ENCODE results near the gene NIPSNAP3A.
"Not testable (repeated sequence)": the region's sequence is repeated elsewhere in the genome, so short reads cannot be mapped to it uniquely, and the experiment has no call there.

NIPSNAP3A gene

GRCh38 chr9:104747565-104748358, at the start of gene NIPSNAP3A:
NIPSNAP3A (plus strand) TSS chr9:104747683; CDS start chr9:104747793, 110 bp downstream.
- DNase-seq: peak; percentile 69

DNA sequence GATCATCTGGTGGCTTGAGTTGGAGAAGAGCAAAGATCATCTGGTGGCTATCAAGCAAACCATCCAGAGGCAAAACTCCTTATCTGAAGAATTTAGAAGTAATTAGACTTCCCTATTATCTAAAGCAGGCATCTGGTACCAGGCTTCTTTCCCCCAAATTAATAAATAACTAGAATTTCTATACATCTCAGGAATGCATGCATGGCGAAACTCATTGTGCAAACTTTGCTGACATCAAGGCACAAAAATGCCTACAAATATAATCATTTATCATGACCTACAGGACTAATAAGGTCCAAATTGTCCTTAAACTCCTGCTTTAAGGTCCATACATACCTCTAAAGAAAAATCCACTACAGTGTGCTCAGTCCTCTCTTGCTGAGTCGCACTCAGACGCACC, 47.2 kb upstream of the NIPSNAP3A start:
- no peak for DNase-seq

DNA sequence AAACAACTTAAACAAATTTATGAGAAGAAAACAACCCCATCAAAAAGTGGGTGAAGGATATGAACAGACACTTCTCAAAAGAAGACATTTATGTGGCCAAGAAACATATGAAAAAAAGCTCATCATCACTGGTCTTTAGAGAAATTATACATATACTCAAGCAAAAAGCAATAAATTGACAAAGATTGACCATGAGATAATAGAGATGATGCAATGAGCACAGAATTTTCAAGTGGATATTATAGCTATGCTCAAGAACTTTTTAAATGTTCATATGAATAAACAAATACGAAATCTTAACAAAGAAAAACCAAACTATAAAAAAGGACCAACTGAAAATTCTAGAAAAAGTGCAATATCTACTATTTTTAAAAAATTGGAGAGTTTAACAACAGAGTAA, 38.7 kb upstream of the NIPSNAP3A start:
- not testable (repeated sequence) for DNase-seq

DNA sequence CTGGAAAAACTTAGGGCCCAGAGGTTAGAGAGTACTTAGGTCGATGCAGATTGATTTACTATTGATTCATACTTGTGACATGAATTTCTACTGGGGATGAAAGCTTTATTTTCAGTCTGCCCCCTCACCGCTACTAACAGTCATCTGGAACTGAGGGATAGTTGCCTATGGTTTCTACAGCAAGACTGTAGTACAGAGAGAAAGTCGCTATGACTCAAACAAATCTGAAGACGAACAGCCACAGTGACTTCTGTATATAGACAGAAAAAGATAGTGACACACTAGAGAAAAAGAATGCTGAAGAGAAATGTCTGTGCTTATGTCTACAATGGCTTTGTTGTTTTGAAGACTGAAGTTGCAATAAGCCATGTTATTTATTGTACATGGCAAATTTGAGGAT, 35.9 kb upstream of the NIPSNAP3A start:
- no peak for DNase-seq

DNA sequence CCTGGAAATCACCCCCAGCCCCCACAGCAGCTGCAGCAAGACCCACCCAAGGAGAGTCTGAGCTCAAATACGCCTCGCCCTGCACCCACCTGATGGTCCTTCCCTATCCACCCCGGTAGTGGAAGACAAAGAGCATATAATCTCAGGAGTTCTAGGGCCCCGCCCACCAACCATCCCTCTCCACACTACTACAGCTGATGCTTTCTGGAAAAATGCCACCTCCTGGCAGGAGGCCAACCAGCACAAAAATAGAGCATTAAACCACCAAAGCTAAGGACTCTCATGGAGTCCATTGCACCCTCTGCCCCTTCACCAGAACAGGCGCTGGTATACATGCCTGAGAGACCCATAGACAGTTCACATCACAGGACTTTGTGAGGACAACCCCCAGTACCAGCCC, 22.5 kb upstream of the NIPSNAP3A start:
- peak; percentile 21 for DNase-seq

GRCh38 chr9:104738452-104738851, 9.0 kb upstream of the NIPSNAP3A start:
- no peak for DNase-seq

DNA sequence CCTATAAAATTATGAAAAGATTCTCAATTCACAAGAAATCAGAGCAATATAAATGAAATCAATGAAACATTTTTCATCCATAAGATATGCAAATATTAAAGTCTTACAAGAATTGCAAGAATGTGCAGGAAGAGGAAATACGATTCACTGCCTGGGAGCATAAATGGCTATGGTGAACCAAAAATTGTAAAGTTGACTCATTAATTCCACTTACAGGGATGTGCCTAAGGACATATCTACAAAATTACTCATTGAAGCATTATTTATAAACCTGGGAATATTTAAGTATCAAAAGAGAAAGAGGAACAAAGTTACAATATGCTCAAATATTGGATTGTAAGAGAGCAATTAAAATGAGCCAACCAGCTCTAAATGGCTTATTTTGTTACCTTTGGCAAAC, 6.9 kb upstream of the NIPSNAP3A start:
- no peak for DNase-seq

- DNase-seq: peak; percentile 83
These were observed 4.0 kb upstream of the NIPSNAP3A start for GRCh38 chr9:104743376-104743985.

GRCh38 chr9:104745852-104746251, 1.6 kb upstream of the NIPSNAP3A start:
- DNase-seq: no peak

DNA sequence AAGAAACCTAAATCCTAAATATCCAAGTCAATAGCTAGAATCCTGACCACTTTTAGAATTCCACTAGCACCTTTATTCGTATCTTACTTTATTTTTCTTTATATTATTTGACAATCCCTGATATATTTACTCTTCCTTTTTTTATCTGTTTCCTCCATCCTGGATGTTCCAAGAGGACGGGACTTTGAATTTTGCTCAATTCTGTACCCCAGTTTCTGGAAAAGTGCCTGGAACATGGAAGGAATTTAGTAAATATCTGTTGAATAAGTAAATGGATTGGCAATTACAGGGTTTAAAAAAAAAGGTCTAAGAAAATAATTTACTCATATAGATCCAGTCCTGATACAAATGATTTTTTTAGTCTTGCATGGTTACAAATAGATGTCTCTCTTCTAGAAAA, 1.2 kb upstream of the NIPSNAP3A start:
- no peak for DNase-seq

- DNase-seq: no peak
These were observed 685 bp upstream of the NIPSNAP3A start for GRCh38 chr9:104746798-104747197.

GRCh38 chr9:104747245-104747564, 278 bp upstream of the NIPSNAP3A start:
- no peak for DNase-seq

DNA sequence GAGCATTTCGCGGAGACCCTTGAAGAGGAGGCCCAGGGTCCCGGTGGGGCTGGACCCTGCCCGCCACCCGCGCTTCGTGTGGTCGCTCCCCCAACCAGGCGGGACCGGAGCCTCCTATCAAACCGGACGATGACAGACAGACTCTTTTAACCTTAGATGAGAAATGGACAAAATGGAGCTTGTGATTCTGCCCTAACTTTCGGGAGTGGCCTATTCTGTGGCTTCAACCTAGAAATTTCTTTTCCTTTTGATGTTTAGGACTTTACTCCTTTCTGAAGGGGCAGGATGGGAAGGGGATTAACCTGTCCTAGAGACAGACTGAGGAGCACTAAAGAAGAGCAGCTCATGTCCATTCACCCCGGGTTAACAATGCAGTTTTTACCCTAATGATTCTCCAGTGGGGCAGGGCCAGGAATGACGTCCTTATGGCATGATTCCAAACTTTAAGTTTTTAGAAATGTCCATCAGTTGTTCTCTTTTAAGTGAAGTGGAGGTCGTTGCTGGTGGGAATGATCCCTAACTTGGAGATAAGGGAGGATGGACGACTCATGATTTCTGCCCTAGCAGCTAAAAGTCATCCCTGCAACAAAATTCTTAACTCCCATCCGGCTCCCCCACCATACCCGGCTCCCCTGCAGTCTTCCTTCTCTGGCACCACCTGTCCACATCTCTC, 1.0 kb downstream of the NIPSNAP3A start:
- DNase-seq: no peak

GRCh38 chr9:104750185-104750767, 2.8 kb downstream of the NIPSNAP3A start:
- DNase-seq: no peak

DNA sequence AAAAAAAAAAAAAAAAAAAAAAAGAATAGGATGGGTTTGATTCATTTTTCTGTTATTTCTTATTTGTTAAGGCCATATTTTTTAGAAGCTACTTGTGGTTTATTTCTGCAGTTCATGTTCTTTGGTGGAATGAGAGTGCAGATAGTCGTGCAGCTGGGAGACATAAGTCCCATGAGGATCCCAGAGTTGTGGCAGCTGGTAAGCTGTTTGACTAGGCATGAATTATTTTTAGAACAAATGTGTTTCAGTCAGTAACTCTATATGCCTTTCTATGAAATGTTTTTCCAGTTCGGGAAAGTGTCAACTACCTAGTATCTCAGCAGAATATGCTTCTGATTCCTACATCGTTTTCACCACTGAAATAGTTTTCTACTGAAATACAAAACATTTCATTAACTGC, 11.5 kb downstream of the NIPSNAP3A start:
- no peak for DNase-seq

DNA sequence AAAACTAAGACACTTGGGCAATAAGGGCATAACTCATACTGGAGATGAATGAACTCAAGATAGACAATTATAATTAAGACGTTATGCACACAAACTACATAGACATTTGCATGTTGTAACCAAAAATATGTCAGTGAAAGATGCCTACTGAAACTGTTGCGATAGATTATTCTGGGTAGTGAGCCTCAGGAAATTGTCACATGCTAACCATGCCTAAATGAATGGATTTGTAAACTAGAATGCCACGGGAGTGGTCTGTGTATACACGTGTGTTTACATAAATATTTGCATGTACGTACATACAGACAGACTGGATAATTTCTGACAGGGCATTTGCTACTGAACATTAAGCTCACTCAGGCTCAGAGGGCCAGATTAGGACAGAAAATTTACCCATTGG, 17.7 kb downstream of the NIPSNAP3A start:
- no peak for DNase-seq

DNA sequence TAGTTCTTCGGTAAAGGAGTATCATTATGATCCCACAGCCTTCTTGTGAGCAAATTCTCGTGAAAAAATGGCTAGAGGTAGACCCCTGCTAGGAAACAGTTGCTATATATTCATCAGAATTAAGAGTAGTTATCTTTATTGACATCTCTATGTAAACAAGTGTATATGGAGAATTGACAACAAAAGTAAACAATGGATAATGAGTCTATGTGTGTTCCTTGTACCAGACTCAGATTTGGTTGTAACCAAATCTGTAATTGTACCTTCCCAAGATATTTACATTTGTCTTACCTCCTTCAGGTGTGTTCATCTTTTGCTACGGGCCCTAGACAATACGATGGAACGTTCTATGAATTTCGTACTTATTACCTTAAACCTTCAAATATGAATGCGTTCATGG, 18.5 kb downstream of the NIPSNAP3A start:
- DNase-seq: no peak

- DNase-seq: no peak
These were observed 20.0 kb downstream of the NIPSNAP3A start for GRCh38 chr9:104767507-104767906.

- DNase-seq: not testable (repeated sequence)
These were observed 21.5 kb downstream of the NIPSNAP3A start for GRCh38 chr9:104769029-104769428.

GRCh38 chr9:104769655-104770054, 22.2 kb downstream of the NIPSNAP3A start:
- no peak for DNase-seq

DNA sequence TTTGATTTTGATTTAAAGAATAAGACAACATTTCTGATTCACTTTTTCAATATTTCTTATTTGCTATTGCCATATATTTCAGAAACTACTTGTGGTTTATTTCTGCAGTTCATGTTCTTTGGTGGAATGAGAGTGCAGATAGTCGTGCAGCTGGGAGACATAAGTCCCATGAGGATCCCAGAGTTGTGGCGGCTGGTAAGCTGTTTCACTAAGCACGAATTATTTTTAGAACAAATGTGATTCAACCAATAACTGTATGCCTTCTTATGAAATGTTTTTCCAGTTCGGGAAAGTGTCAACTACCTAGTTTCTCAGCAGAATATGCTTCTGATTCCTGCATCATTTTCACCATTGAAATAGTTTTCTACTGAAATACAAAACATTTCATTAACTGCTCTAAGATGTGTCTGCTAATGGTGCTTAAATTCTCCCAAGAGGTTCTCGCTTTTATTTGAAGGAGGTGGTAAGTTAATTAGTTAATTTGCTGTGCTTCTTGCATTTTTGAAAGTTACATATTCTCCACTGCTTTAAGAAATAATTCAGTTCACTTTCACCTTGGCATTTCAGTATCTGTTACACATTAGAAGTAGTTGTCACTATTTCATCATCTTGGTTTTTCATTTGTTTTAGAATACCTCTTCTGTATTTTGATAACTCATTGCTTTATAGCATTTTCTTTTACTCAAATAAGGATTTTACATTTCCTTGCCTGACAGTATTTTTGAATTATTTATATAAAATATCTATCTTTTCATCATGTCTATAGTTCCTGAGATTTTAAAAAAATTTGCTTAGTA, 25.4 kb downstream of the NIPSNAP3A start:
- DNase-seq: no peak

- no peak for DNase-seq
These were observed 26.6 kb downstream of the NIPSNAP3A start for GRCh38 chr9:104774132-104774531.
